Mucosa of rectum (tissue), 2 donors: ENCODE data around the gene GAS6.
A peak's percentile ranks its signal among the peaks of the same experiment; 100 is the strongest.
"Not testable (repeated sequence)": the region's sequence is repeated elsewhere in the genome, so short reads cannot be mapped to it uniquely, and the experiment has no call there.

Source experiments
- H3K27ac ChIP-seq, 2 donors: one replicate each; pipeline ENCODE4 v1.7.0; 2013; ENCODE audit warnings: inconsistent platforms in 2 of 2, low read depth in 2 of 2, low read length in 2 of 2
- H3K27me3 ChIP-seq, 2 donors: one replicate each; pipeline ENCODE4 v1.7.0; 2013; ENCODE audit warnings: low read length in 2 of 2; ENCODE audit not compliant: control insufficient read depth in 2 of 2, insufficient read depth in 2 of 2
- H3K36me3 ChIP-seq, 2 donors: one replicate each; pipeline ENCODE4 v1.7.0; 2013; ENCODE audit warnings: low read length in 2 of 2; ENCODE audit not compliant: control insufficient read depth in 2 of 2, insufficient read depth in 2 of 2
- H3K4me1 ChIP-seq, 2 donors: one replicate each; pipeline ENCODE4 v1.7.0; 2013; ENCODE audit warnings: low read length in 2 of 2, mild to moderate bottlenecking in 1 of 2; ENCODE audit not compliant: control insufficient read depth in 2 of 2, insufficient read depth in 2 of 2
- H3K4me3 ChIP-seq, 2 donors: one replicate each; pipeline ENCODE4 v1.7.0; 2013; ENCODE audit warnings: low read length in 2 of 2
- H3K9ac ChIP-seq, 2 donors: one replicate each; pipeline ENCODE4 v1.7.0; 2013; ENCODE audit warnings: low read length in 2 of 2, low read depth in 1 of 2, mild to moderate bottlenecking in 1 of 2
- H3K9me3 ChIP-seq, 2 donors: one replicate each; pipeline ENCODE4 v1.7.0; 2013; ENCODE audit warnings: low read length in 2 of 2; ENCODE audit not compliant: control insufficient read depth in 2 of 2
- donor health status: healthy.
- donor health status: Normal muscosa, but diverticular disease.

Gene GAS6

GRCh38 chr13:113839536-113840204 lies 24.2 kb downstream of the GAS6 start:
- H3K4me1 ChIP-seq: peaks cover 39 to 40% of the 10 kb centered on the region in 2 donors
- peaks cover 9 to 14% of the 10 kb centered on the region in 2 donors for H3K36me3 ChIP-seq
- no peaks in the 10 kb centered on the region for H3K27me3 ChIP-seq
- peak overlapping the region; percentile 24 to 66 for H3K9ac ChIP-seq
- peak overlapping the region; percentile 79 to 90 for H3K27ac ChIP-seq
- H3K4me3 ChIP-seq: no peak overlapping the region
- no peaks in the 10 kb centered on the region for H3K9me3 ChIP-seq

- Histone ChIP-seq H3K4me1 (peaks cover 39 to 40% of the 10 kb centered on the region in 2 donors), H3K27ac (no peak overlapping the region), H3K4me3 (no peak overlapping the region)
Observed at GRCh38 chr13:113838711-113839201, 25.1 kb downstream of the GAS6 start.

GRCh38 chr13:113837560-113838355 lies 26.1 kb downstream of the GAS6 start:
- peak overlapping the region; percentile 24 to 47 for H3K9ac ChIP-seq
- peaks cover 39 to 40% of the 10 kb centered on the region in 2 donors for H3K4me1 ChIP-seq
- H3K27ac ChIP-seq: peak overlapping the region; percentile 63 to 67
- peaks cover 15 to 18% of the 10 kb centered on the region in 2 donors for H3K36me3 ChIP-seq
- H3K27me3 ChIP-seq: no peaks in the 10 kb centered on the region
- H3K4me3 ChIP-seq: peak overlapping the region in 1 of 2 donors; percentile 6
- H3K9me3 ChIP-seq: no peaks in the 10 kb centered on the region

More at GRCh38 chr13:113838711-113839201, 25.1 kb downstream of the GAS6 start:
- no peaks in the 10 kb centered on the region for H3K9me3 ChIP-seq
- H3K27me3 ChIP-seq: no peaks in the 10 kb centered on the region
- H3K36me3 ChIP-seq: peaks cover 8 to 15% of the 10 kb centered on the region in 2 donors
- peak overlapping the region; percentile 24 to 66 for H3K9ac ChIP-seq

- Histone ChIP-seq H3K27ac (peak overlapping the region; percentile 63 to 67), H3K4me1 (peaks cover 39 to 40% of the 10 kb centered on the region in 2 donors), H3K27me3 (no peaks in the 10 kb centered on the region), H3K36me3 (peaks cover 18 to 22% of the 10 kb centered on the region in 2 donors), H3K4me3 (no peak overlapping the region), H3K9me3 (no peaks in the 10 kb centered on the region), H3K9ac (peak overlapping the region; percentile 24 to 47)
Observed at GRCh38 chr13:113836768-113837559, 26.9 kb downstream of the GAS6 start.

GRCh38 chr13:113835461-113836270 lies 28.2 kb downstream of the GAS6 start:
- Histone ChIP-seq H3K27ac (no peak overlapping the region), H3K9ac (no peak overlapping the region), H3K4me3 (no peak overlapping the region), H3K36me3 (peaks cover 18 to 22% of the 10 kb centered on the region in 2 donors), H3K9me3 (no peaks in the 10 kb centered on the region), H3K27me3 (no peaks in the 10 kb centered on the region), H3K4me1 (peaks cover 34 to 37% of the 10 kb centered on the region in 2 donors)

GRCh38 chr13:113834496-113835200 lies 29.2 kb downstream of the GAS6 start:
- H3K27me3 ChIP-seq: no peaks in the 10 kb centered on the region
- H3K27ac ChIP-seq: no peak overlapping the region
- H3K36me3 ChIP-seq: peaks cover 18 to 22% of the 10 kb centered on the region in 2 donors
- H3K9me3 ChIP-seq: no peaks in the 10 kb centered on the region
- H3K9ac ChIP-seq: no peak overlapping the region
- peaks cover 24 to 28% of the 10 kb centered on the region in 2 donors for H3K4me1 ChIP-seq
- no peak overlapping the region for H3K4me3 ChIP-seq

GRCh38 chr13:113834006-113834405 lies 29.9 kb downstream of the GAS6 start:
- not testable (repeated sequence) for H3K4me3 ChIP-seq, H3K27me3 ChIP-seq, H3K9me3 ChIP-seq, H3K9ac ChIP-seq, H3K27ac ChIP-seq
- H3K4me1 ChIP-seq: peaks cover 19 to 21% of the 10 kb centered on the region in 2 donors
- H3K36me3 ChIP-seq: peaks cover 18 to 23% of the 10 kb centered on the region in 2 donors

- Histone ChIP-seq H3K9ac (no peak overlapping the region), H3K4me1 (peaks cover 12 to 15% of the 10 kb centered on the region in 2 donors), H3K27me3 (no peaks in the 10 kb centered on the region), H3K9me3 (no peaks in the 10 kb centered on the region), H3K4me3 (no peak overlapping the region), H3K36me3 (peaks cover 23 to 27% of the 10 kb centered on the region in 2 donors), H3K27ac (no peak overlapping the region)
Observed at GRCh38 chr13:113833111-113833830, 30.6 kb downstream of the GAS6 start.
